Nephron progenitor cell (in vitro differentiated cells): ENCODE data around the gene PDPR.
"Not testable (repeated sequence)": the region's sequence is repeated elsewhere in the genome, so short reads cannot be mapped to it uniquely, and the experiment has no call there.

Experiments
- DNase-seq: peaks from one replicate; pipeline ENCODE4 v3.0.0; 2021
- H3K27ac Mint-ChIP-seq: 2 replicates; pipeline ENCODE4 v1.8.0; 2021; ENCODE audit warnings: mild to moderate bottlenecking, moderate library complexity, mixed read lengths
- H3K27me3 Mint-ChIP-seq: 2 replicates; pipeline ENCODE4 v1.8.0; 2021; ENCODE audit warnings: mild to moderate bottlenecking, low read depth, mixed read lengths; ENCODE audit not compliant: poor library complexity
- H3K36me3 Mint-ChIP-seq: 2 replicates; pipeline ENCODE4 v1.8.0; 2021; ENCODE audit warnings: low read depth, mixed read lengths
- H3K4me1 Mint-ChIP-seq: 2 replicates; pipeline ENCODE4 v1.8.0; 2021; ENCODE audit warnings: mixed read lengths
- H3K4me3 Mint-ChIP-seq: 2 replicates; pipeline ENCODE4 v1.8.0; 2021; ENCODE audit warnings: mild to moderate bottlenecking, moderate library complexity, mixed read lengths
- H3K9me3 Mint-ChIP-seq: 2 replicates; pipeline ENCODE4 v1.8.0; 2021; ENCODE audit warnings: mild to moderate bottlenecking, moderate library complexity, mixed read lengths
- CTCF ChIP-seq: fragments of 200-600 bp; sonication (generic); IDR thresholded peaks from 2 replicates; pipeline ENCODE4 v1.5.0; 2021; ENCODE audit warnings: antibody characterized with exemption

Gene PDPR

GRCh38 chr16:70160821-70161220 lies 46.7 kb downstream of the PDPR start:
- TF ChIP-seq CTCF = no peak
- peaks cover 3% of the 10 kb centered on the region for H3K27me3 Mint-ChIP-seq
- no peak for DNase-seq

GRCh38 chr16:70161350-70161749 lies 47.2 kb downstream of the PDPR start:
- H3K4me1 Mint-ChIP-seq = peaks cover 33% of the 10 kb centered on the region
- DNase-seq = no peak
- peaks cover 3% of the 10 kb centered on the region for H3K27me3 Mint-ChIP-seq
- no peaks in the 10 kb centered on the region for H3K9me3 Mint-ChIP-seq
- H3K27ac Mint-ChIP-seq = peak overlapping the region; percentile 86
- peaks cover 9% of the 10 kb centered on the region for H3K36me3 Mint-ChIP-seq
- no peak for TF ChIP-seq CTCF
- H3K4me3 Mint-ChIP-seq = no peak overlapping the region

More at GRCh38 chr16:70160821-70161220, 46.7 kb downstream of the PDPR start:
- H3K4me3 Mint-ChIP-seq = no peak overlapping the region
- peaks cover 9% of the 10 kb centered on the region for H3K36me3 Mint-ChIP-seq
- no peaks in the 10 kb centered on the region for H3K9me3 Mint-ChIP-seq
- H3K27ac Mint-ChIP-seq = no peak overlapping the region
- peaks cover 33% of the 10 kb centered on the region for H3K4me1 Mint-ChIP-seq

- Mint-ChIP-seq H3K27ac (peak overlapping the region; percentile 86), H3K4me1 (peaks cover 33% of the 10 kb centered on the region), H3K36me3 (peaks cover 9% of the 10 kb centered on the region), H3K27me3 (peaks cover 3% of the 10 kb centered on the region), H3K9me3 (no peaks in the 10 kb centered on the region), H3K4me3 (no peak overlapping the region)
- no peak for TF ChIP-seq CTCF
- no peak for DNase-seq
These were observed 47.9 kb downstream of the PDPR start for GRCh38 chr16:70162041-70162451.

- H3K27me3 Mint-ChIP-seq = peaks cover 3% of the 10 kb centered on the region
- TF ChIP-seq CTCF = no peak
- H3K9me3 Mint-ChIP-seq = no peaks in the 10 kb centered on the region
- no peak for DNase-seq
- H3K4me3 Mint-ChIP-seq = no peak overlapping the region
- H3K36me3 Mint-ChIP-seq = peaks cover 9% of the 10 kb centered on the region
- H3K27ac Mint-ChIP-seq = peak overlapping the region; percentile 84
- H3K4me1 Mint-ChIP-seq = peaks cover 33% of the 10 kb centered on the region
These were observed 49.5 kb downstream of the PDPR start for GRCh38 chr16:70163596-70163995.

- not testable (repeated sequence) for H3K4me3 Mint-ChIP-seq, H3K27ac Mint-ChIP-seq, H3K9me3 Mint-ChIP-seq, H3K27me3 Mint-ChIP-seq, H3K36me3 Mint-ChIP-seq, DNase-seq
- H3K4me1 Mint-ChIP-seq = peaks cover 34% of the 10 kb centered on the region
These were observed 52.6 kb downstream of the PDPR start for GRCh38 chr16:70166688-70167087.

GRCh38 chr16:70173212-70173837 lies 59.2 kb downstream of the PDPR start, which contains the start of gene CLEC18C:
CLEC18C (plus strand) TSS chr16:70173787; CDS start chr16:70174279, 492 bp downstream.
- not testable (repeated sequence) for H3K36me3 Mint-ChIP-seq, DNase-seq, H3K27ac Mint-ChIP-seq, H3K27me3 Mint-ChIP-seq, H3K4me3 Mint-ChIP-seq, H3K4me1 Mint-ChIP-seq, H3K9me3 Mint-ChIP-seq

GRCh38 chr16:70173916-70174315 lies 59.8 kb downstream of the PDPR start:
- H3K36me3 Mint-ChIP-seq, H3K27me3 Mint-ChIP-seq: not testable (repeated sequence)

GRCh38 chr16:70174387-70174932 lies 60.3 kb downstream of the PDPR start:
- H3K4me3 Mint-ChIP-seq, H3K4me1 Mint-ChIP-seq, H3K27me3 Mint-ChIP-seq, DNase-seq, H3K36me3 Mint-ChIP-seq, H3K27ac Mint-ChIP-seq, H3K9me3 Mint-ChIP-seq: not testable (repeated sequence)

More at GRCh38 chr16:70173916-70174315, 59.8 kb downstream of the PDPR start:
- not testable (repeated sequence) for DNase-seq, H3K9me3 Mint-ChIP-seq, H3K27ac Mint-ChIP-seq, H3K4me3 Mint-ChIP-seq, H3K4me1 Mint-ChIP-seq

- H3K4me1 Mint-ChIP-seq, H3K9me3 Mint-ChIP-seq, H3K27ac Mint-ChIP-seq, H3K36me3 Mint-ChIP-seq, H3K27me3 Mint-ChIP-seq, H3K4me3 Mint-ChIP-seq: not testable (repeated sequence)
- DNase-seq = peak; percentile 56
These were observed 73.9 kb downstream of the PDPR start for GRCh38 chr16:70187858-70188607.

GRCh38 chr16:70188608-70188915 lies 74.4 kb downstream of the PDPR start:
- DNase-seq = peak; percentile 27
- H3K4me3 Mint-ChIP-seq, H3K4me1 Mint-ChIP-seq, H3K9me3 Mint-ChIP-seq, H3K27me3 Mint-ChIP-seq, H3K36me3 Mint-ChIP-seq, H3K27ac Mint-ChIP-seq: not testable (repeated sequence)
